CD1c-positive myeloid dendritic cell (primary cell): ENCODE measurements around the gene PDGFC.
A peak's percentile ranks its signal among the peaks of the same experiment; 100 is the strongest.
"Not testable (repeated sequence)": the region's sequence is repeated elsewhere in the genome, so short reads cannot be mapped to it uniquely, and the experiment has no call there.

ENCODE experiments used
- DNase-seq: peaks from one replicate; pipeline ENCODE4 v3.0.0-alpha.2; 2016; ENCODE audit errors: extremely low spot score

PDGFC gene

DNA sequence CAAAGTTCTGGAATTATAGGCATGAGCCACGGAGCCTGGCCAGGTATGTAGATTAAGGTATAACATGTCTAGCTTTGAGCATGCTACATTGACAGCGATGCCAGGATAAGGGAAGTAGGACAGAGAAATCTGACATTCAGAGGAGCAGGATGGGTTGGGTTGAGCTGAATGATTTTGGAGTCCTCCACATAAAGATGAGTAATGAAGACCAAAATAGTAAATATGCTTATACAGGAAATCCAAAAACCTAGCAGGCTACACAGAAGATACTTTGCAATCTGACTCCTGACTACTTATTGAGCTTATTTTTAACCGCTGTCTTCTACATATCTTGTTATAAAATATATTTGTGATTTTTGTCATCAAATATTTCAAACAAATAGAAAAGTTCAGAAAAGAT lies 69.7 kb downstream of the PDGFC start:
- DNase-seq: peak; percentile 12

DNA sequence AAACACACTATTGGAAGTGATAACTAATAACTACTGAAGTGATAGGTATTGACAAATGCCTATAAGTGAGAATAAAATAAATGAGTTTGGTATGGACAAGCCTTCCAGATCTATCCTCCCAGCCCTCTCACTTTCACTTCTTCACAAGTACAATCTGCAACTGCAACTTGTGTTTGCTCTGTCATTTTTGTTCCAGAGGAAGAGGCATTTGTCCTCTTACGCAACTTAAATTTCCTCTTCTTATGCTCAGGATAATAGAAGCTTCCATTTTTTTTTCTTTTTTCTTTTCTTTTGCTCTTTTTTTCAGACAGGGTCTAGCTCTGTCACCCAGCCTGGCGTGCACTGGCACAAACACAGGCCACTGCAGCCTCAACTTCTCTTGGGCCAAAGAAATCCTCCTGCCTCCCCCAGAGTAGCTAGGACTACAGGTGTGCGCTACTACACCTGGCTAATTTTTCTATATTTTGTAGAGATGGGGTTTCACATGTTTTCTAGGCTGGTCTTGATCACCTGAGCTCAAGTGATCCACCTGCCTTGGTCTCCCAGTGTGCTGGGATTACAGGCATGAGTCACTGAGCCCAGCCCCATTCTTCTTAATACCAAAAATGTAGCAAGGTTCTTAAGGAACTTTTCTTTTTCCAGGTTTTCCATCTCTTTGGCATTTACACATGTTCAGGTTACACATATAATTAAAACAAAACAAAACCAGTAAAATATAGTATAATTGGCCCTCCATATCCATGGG lies 73.1 kb downstream of the PDGFC start:
- DNase-seq: peak; percentile 58

DNA sequence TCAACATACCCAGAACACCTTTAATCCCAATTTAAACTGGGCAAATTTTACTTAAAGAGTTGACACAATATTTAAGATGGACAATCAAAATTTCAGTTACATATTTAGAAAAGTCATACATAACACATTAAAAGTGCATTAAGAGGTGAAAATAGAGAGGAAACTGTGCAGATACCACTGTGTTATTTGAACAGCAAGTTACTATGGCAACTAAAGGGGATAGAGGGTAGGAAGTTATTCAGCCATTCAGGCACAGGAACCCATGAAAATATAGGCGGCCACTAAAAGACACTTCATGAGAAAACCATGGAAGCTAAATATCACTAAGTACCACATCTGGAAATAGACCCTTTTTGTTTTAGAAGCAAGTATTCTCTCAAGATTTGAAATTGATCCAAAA lies 75.1 kb downstream of the PDGFC start:
- DNase-seq: no peak

GRCh38 chr4:156894234-156894633 lies 77.4 kb downstream of the PDGFC start:
- DNase-seq: no peak

- DNase-seq: peak; percentile 38
Measured at GRCh38 chr4:156892805-156893204, 78.8 kb downstream of the PDGFC start.

DNA sequence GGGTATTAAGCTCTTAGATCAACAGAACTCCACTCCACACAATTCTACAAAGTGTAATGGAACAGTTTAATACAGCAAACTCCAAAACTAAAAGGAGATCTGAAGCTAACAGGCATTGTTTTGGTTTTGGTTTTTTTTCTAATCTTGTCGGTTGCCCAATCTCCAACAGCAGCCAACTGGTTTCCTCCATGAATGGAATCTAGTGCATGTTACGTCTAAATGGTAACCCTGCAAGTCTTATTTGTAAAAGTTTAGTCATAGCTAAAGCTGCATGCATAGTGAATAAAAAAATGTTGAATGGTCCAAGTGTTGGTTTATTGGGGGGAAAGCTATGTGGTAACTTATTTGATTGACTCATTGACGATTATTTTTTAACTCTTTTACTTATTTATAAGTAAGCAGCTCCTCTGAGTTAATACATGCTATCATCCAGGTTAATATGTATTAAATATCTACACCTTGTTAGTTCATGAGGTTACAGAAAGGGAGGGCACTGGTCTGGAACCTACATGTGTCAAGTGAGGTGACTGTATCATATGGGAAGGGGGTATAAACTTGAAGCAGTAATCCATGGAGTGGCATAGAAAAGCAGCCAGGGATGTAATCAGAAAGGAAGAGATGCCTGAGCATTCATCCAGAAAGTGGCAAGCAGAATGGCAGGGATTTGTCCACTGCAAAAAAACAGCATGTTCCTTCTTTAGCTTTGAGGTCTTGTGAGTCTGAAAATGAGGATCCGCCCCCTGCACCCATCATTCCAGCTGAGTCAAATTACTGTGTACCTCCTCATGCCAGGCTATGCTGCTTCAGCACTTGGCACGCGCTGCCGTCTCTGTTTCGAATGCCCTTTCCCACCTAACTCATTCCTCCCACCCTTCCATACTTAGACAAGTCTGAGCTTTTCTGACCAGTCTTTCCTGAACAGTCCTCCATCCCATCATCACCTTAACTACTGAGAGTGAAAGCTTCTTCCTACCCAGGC lies 81.7 kb downstream of the PDGFC start:
- DNase-seq: peak; percentile 53

- no peak for DNase-seq
Measured at GRCh38 chr4:156888762-156889161, 82.8 kb downstream of the PDGFC start.

DNA sequence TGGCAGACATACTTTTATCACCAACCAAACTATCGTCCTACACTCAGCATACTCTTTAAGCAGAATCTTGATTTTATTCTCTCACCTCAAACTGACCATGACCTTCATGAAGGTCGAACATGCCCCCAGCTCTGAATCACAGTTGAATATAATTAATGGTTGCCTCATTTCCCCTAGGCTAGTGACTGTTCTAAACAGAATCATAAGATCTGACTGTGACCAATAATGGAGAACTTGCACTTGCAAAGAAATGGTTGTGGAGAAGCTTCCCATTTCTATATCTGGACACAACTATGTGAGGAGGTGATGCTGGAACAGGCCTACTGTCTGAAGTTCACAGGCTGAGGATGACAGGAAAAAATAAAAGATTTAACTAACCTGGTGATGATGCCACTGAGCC lies 85.1 kb downstream of the PDGFC start:
- DNase-seq: peak; percentile 42

- DNase-seq: no peak
Measured at GRCh38 chr4:156885374-156885773, 86.2 kb downstream of the PDGFC start.

DNA sequence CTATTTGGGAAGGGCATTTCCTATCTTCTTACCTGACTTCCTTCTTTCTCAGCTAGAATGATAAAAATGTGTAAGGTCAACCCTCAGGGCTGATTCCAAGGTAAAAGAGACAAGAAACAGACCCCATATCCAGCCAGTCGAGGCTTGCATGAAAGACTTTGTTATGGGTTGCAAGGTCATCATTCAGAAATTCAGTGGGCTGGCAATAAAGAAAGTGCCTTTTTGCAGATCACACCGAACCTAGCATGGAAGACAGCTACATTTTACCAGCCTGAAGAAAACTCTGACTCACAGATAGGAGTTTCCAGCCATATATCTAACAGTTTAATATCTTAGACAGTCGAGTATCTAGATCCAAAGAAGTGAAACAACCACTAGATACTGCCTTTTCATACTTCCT lies 87.4 kb downstream of the PDGFC start:
- DNase-seq: no peak

DNA sequence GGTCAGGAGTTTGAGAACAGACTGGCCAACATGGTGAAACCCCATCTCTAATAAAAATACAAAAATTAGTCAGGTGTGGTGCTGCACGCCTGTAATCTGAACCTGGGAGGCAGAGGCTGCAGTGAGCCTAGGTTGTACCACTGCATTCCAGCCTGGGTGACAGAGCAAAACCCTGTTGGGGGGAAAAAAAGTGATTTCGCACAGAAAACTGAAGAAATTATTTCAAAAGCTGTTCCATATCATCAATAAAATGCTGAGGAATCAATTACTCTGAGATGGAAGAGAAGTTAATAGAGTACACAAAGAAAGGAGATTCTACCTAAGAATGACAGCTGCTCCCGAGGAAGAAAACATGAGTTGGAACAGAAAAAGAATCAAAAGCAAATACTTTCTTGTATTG lies 95.9 kb downstream of the PDGFC start:
- DNase-seq: no peak

GRCh38 chr4:156875055-156875454 lies 96.5 kb downstream of the PDGFC start:
- DNase-seq: no peak

GRCh38 chr4:156873799-156874198 lies 97.8 kb downstream of the PDGFC start:
- no peak for DNase-seq

DNA sequence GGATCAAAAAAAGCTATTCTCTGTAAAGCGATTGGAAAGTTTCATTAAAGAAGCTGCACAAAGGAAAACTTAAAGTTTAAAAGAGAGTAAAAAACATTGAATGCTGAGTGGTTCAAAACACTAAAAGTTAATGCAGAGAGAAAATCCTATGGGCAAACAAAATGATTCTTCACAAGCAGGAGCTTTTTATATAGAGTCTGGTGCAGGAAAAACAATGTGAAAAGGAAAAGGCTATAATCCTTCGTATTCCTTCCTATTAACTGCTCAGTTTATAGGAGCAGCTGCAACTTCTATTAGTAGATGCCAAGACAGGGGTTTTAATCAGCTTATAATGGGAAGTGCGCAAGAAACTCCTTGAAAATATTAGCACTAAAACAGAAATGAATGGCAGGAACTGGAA lies 100.7 kb downstream of the PDGFC start:
- no peak for DNase-seq

GRCh38 chr4:156870131-156870530 lies 101.5 kb downstream of the PDGFC start:
- peak; percentile 21 for DNase-seq

GRCh38 chr4:156866088-156866487 lies 105.5 kb downstream of the PDGFC start:
- not testable (repeated sequence) for DNase-seq

DNA sequence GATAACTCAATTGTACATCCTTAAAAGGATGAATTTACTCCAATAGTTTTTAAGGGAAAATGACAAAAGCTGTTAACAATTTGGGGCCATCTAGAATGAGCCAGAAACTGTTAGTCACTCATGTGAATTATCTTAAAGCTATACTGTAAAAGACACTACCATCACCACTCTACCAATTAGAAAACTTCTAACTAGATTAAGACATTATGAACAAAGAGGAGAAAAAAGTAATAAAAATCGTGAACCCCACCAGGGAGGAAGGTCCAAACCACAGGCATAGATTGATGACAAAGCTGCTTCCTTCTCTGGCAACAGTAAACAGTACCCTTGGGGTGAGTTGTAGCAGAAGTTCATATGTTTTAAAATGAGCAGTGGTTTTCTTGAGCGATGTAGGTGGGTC lies 106.1 kb downstream of the PDGFC start:
- DNase-seq: no peak

GRCh38 chr4:156858071-156858470 lies 113.5 kb downstream of the PDGFC start:
- no peak for DNase-seq

- no peak for DNase-seq
Measured at GRCh38 chr4:156838761-156839160, 132.8 kb downstream of the PDGFC start.

DNA sequence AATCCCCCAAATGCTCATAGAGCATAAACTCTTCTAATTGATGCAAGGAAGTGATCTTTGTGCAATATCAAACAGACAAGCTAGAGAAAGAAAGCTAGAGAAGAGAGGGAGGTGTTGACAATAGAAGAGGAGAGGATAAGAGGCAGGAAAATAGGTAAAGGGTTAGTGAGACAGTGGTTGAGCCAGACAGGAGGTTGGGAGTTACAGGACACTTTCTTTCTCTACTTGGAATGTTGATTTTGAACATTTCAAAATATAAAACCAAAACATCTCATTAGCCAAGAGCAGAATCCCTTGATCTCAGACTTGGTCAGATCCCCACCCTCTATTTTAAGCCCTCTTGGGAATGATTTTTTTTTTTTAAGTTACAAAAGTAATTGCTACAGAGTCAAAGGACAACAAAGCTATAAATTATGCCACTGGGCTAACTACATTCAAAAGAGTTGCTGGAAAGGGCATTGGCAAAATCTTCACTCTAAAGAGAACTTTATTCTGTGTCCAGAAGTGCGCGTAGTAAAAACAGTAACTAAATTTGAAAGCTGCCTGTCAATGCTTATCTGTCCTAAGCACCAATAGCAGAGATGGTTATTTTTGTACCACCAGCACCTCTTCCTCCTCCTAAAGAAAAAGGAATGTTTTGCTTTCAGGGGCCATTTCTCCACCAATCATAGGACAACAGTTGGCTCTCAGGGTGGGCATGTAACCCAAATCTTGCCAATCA lies 133.8 kb downstream of the PDGFC start:
- no peak for DNase-seq

GRCh38 chr4:156832886-156833285 lies 138.7 kb downstream of the PDGFC start:
- no peak for DNase-seq

GRCh38 chr4:156830351-156830750 lies 141.2 kb downstream of the PDGFC start:
- DNase-seq: no peak
